Stimulated activated CD4-positive, alpha-beta T cell treated with anti-CD3 and anti-CD28 coated beads, Interleukin-4, amount 100 ng/mL, for 48 hours (primary cell): Measurements from ENCODE around the gene YY1AP1.
"Not testable (repeated sequence)": the region's sequence is repeated elsewhere in the genome, so short reads cannot be mapped to it uniquely, and the experiment has no call there.

Experiments
- DNase-seq, 2 donors: peaks; one replicate each; pipeline ENCODE4 v3.0.0-alpha.2; 2020; ENCODE audit warnings: low read depth in 2 of 2

YY1AP1 gene

GRCh38 chr1:155695608-155696007 lies 7.0 kb upstream of the YY1AP1 start:
- no peak for DNase-seq

GRCh38 chr1:155695072-155695471 lies 6.5 kb upstream of the YY1AP1 start:
- no peak for DNase-seq

- DNase-seq, result no peak
These were observed 5.6 kb upstream of the YY1AP1 start for GRCh38 chr1:155694167-155694566.

DNA sequence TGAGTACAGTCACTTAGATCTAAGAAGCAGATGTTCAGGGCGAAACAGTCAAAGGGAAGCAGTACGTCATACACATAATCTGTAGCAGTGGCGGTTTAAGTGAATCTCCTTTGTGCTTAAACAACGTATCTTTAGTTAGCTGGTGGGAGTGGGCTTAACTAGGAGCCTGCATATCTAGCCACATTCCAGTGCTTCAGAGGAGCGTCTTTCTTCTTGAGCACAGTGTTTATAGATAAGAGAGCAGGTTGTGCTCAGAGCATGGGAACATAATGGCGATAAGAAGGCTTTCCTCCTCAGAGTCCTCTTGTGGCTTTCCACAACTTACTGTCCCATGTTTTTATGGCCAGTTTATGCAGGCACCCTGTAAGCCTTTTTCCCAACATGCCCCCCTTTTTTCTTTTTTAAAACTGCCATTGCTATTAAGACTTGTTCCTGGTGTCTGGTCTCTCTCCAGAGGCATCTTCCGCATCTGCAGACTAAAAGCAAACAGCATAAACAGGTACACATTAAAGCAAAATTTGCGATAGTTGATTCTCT lies 3.5 kb upstream of the YY1AP1 start:
- no peak for DNase-seq

DNA sequence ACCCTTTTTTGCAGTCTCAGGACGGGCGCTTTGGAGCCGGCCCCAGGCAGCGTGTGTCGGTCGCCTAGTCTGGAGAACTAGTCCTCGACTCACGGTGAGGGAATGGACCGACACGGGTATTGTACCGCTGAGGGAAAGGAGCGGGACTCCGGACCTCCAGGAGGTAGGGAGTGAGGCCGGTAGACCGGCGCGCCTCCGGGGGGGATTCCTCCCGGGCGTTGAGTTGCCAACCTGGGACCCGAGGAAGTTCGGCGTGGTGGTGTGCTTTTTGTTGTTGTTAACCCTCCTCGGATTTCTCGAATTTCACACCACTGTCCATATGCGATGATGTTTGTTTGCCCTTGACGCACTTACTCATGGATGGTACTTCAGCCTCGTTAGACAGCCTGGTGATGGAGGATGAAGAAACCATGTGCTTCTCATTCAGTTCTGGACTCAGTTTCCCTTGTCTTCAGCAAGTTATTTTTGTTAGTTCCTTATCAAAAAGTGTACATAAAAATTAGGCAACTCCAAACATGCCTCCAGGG lies 570 bp upstream of the YY1AP1 start, which contains the start of gene DAP3:
TSS of gene DAP3 (plus strand) at position 11 of the 527 bp plus-strand sequence. CDS start 20,689 bp downstream, outside the sequence.
- not testable (repeated sequence) for DNase-seq

DNA sequence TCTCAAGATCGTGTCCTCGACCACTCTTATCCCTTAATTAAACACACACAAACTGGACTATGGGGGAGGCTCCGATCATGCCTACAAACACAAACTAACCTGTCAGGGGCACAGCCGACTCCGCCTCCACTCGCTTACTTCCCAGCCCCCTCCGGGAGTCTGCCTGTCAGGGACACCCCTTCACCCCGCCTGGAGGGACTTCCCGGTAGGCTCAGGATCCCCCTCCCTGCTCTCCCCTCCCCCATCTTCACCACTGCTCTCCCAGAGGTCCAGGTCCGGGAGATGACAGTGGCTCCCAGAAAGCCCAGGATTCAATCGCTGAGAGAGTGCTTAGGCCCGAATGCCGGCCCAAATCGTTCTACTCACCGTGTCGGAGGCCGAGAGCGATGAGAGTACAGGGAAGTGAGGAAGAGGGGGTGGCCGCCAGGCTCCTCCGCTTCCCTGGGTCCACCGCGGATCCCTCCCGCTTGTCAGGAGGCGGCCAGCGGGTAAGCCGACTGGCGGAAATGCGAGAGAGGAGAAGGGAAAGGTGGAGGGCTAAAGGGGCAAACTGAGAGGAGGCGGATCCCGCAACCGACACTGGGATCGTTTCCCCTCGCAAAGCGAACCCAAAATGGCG lies 760 bp downstream of the YY1AP1 start:
- not testable (repeated sequence) for DNase-seq

- no peak for DNase-seq
These were observed 6.8 kb downstream of the YY1AP1 start for GRCh38 chr1:155681776-155682175.

- no peak for DNase-seq
These were observed 8.0 kb downstream of the YY1AP1 start for GRCh38 chr1:155680531-155680930.

DNA sequence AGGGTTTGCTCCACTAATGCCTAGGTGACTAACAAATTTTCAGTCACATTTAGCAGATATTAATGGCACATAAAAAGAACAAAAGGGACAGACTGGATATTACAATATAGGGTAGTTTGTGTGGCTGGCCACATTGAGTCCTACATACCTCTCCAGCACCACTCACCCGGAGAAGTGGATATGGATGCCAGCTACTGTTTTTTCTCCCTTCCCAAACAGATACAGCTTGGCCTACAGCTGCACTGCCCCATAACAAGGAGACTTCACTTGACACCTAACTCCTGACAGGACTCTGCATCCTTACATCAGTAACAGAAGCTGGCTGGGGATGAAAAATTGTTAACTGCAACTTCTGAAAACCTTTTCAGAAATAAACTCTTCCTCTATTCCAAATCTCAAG lies 9.6 kb downstream of the YY1AP1 start:
- not testable (repeated sequence) for DNase-seq

DNA sequence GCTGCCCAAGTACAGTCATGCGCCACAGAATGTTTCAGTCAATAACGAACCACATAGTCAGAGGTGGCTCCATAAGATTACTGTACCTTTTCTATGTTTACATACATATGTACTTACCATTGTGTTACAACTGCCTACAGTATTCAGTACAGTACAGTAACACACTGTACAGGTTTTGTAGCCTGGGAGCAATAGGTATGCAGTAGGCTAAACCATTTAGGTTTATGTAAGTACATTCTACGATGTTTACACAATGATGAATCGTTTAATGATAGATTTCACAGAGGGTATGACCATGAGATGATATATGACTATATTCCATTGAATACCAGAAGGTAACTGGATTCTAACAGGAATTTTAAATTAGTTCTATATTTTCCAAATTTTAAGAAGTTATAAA lies 10.5 kb downstream of the YY1AP1 start:
- DNase-seq, result no peak

GRCh38 chr1:155673003-155673402 lies 15.6 kb downstream of the YY1AP1 start:
- no peak for DNase-seq

GRCh38 chr1:155671750-155672149 lies 16.8 kb downstream of the YY1AP1 start:
- no peak for DNase-seq

DNA sequence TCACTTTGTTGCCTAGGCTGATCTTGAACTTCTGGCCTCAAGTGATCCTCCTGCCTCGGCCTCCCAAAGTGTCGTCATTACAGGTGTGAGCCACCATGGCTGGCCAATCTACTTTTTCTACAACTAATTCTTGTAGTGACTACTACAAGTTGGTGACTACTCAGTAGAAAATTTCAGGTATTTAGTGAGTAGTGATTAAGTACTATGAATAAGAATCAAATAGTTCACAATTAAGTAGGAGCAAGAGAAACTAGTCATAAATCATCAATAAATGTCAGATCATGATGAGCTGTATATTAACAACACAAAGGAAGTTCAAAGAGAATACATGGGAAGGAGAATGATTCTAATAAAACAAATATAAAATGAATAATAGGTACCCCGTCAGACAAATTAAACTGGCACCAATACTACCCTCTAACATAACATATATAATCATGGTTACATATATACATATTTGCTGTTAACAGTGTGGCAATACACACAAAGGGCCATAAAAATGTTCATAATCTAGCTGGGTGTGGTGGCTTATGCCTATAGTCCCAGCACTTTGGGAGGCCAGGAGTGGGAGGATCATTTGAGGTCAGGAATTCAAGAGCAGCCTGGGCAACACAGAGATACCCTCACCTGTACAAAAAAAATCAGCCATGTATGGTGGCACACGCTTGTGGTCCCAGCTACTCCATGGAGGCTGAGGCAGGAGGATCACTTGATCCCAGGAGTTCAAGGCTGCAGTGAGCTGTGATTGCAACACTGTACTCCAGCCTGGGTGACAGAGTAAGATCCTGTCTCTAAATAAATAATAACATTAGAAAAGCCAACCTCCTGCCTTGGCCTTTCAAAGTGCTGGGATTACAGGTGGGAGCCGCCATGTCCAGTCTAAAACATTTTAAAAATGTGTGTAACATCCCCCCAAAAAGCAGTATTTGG lies 19.1 kb downstream of the YY1AP1 start:
- DNase-seq, result no peak

GRCh38 chr1:155661239-155661638 lies 27.3 kb downstream of the YY1AP1 start:
- not testable (repeated sequence) for DNase-seq

DNA sequence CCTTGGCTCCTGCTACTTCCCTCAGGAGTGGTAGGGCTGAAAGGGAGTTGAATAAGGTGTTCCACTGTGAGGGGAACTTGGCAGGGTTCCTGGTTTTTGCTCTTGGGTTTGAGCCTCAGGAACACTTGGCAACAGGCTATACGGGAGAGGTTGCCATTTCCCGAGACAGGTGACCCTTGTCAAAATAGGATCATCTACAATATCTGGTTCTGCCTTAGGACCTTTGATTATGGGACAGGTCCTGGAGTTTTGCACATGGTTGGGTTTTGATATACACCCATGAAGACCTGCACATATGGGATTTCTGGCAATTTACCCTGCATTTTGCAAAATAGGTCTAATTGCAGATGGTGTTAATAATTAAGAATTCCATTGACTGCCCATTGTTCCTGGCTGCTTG lies 31.1 kb downstream of the YY1AP1 start:
- DNase-seq, result no peak

DNA sequence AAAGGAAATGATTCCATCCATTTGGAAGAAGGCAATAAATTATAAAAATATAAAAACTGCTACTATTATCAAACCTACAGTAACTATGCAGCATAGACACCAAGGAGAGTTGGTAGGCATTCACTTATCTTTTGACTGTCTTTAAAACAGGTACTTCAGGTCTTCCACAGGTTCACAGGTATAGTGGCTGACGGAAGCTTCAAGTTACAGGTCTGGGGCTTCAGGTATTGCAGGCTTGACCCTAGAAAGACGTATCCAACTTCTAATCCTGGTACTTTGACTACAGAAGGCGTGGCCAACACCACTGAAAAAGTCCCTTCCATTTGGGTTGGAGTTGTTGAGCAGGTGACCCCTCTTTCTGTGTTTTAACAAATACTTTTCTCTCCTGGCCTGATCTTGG lies 35.6 kb downstream of the YY1AP1 start:
- no peak for DNase-seq

- DNase-seq, result no peak
These were observed 36.5 kb downstream of the YY1AP1 start for GRCh38 chr1:155651861-155652661.

DNA sequence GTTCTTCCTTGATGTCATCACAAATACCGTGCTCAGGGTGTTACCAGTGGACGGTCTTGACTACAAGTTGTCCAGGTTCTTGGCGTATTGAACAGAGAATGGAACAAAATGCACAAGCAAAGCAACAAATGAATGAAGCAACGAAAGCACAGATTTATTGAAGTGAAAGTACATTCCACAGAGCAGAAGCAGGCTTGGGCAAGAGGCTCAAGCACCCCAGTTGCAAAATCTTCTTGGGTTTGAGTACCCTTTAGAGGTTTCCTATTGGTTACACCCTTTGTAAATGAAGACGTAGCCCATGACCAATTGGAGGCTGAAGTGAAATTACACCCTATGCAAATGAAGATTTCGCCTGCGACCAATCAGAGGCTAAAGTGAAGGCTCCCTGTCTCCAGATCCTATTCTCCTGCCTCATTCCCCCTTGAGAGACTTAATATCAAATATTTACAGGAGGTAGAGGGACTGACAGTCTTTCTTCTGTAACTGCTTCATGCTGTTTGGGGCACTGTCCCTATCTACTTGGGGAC lies 38.3 kb downstream of the YY1AP1 start:
- no peak for DNase-seq

DNA sequence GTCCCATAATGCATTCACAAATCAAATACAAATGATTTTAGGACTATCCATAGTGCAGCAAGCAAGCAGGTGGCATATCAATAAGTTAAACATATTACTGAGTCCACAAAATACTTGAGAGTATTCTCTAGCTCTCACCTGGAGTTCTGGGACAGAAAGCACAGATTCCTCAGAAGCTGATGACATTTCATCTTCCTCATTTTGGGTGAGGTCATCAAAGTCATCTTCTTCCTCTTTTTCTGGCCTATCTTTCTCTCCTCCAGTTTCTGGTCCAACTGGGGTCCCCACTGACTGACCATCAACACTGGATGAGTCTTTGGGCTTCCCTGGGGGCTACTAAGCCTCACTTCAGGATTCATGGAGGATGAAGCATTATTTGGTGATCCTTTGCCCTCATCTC lies 38.9 kb downstream of the YY1AP1 start:
- DNase-seq, result no peak

DNA sequence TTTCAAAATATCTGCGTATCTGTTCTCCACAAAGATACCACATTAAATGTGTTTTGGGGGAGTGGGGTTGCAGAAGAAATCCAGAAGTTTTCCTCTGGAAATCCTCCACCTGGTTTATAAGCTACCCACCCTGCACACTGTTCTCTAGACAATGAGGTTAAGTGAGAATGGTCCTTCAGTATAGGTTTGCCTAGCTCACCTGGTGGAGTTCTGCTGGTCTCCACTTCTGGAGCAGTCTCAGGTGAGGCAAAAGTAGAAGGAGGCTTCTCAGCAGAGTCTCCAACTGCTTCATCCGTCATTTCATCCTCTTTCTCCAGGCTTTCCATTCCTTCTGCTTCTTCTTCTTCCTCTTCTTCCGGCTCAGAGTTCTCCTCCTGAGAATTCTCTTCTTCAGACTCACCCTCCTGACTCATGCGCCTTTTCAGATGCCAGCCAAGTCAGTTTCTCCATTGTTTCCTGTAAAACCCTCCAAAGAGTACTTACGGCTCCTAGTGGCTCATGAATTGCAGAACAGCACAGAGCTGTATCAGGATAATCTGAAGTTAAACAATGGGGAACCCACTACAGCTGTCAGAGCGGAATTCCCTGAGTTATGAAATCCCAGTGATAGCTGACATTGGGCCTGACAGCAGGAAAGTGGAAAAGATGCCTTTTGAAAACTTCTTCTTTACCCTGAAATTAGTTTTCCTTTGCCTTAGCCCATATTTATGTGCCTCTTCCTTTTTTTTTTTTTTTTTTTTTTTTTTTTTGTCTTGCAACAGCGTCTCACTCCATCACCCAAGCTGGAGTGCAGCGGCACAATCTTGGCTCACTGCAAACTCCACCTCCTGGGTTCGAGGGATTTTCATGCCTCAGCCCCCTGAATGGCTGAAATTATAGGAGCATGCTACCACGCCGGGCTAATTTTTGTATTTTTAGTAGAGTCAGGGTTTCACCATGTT lies 40.1 kb downstream of the YY1AP1 start:
- no peak for DNase-seq
